Hepatocyte (in vitro differentiated cells): ENCODE results near the gene PRICKLE3.

Source experiments
- CTCF ChIP-seq: fragments of 200-600 bp; sonication (generic); IDR thresholded peaks from 2 replicates; pipeline ENCODE4 v1.5.1; 2016; ENCODE audit warnings: antibody characterized with exemption, mild to moderate bottlenecking; ENCODE audit not compliant: poor library complexity
- EZH2 ChIP-seq: fragments of 200-600 bp; sonication (generic); IDR thresholded peaks from 2 replicates; pipeline ENCODE4 v1.6.1; 2016; ENCODE audit warnings: antibody characterized with exemption, mild to moderate bottlenecking, borderline replicate concordance
- EZH2phosphoT487 ChIP-seq: fragments of 200-600 bp; sonication (generic); IDR thresholded peaks from one replicate; pipeline ENCODE4 v1.6.1; 2018; ENCODE audit warnings: antibody characterized with exemption, mild to moderate bottlenecking, low read depth, moderate library complexity; ENCODE audit not compliant: unreplicated experiment, severe bottlenecking

DNA sequence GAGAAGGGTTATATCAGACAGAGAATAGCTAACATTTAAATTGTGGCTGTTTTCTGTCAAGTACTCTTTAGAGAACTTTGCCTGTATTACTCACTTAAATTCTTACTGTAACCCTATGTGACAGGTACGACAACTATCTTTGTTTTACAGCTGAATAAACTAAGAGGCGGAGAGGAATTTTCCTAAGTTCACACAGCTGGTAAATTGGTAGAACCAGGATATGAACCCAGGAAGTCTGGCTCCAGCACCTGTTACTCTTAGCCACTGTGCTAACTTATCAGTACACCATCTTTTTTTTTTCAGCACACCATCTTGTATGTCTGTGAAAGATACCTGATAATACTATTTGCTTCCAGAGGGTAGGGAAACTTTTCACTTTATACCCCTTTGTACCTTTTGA is 15.8 kb upstream of the PRICKLE3 start:
- TF ChIP-seq CTCF: no peak
- no peak for TF ChIP-seq EZH2
- TF ChIP-seq EZH2phosphoT487: no peak
